Measurements from ENCODE around the gene BTK.

DNA sequence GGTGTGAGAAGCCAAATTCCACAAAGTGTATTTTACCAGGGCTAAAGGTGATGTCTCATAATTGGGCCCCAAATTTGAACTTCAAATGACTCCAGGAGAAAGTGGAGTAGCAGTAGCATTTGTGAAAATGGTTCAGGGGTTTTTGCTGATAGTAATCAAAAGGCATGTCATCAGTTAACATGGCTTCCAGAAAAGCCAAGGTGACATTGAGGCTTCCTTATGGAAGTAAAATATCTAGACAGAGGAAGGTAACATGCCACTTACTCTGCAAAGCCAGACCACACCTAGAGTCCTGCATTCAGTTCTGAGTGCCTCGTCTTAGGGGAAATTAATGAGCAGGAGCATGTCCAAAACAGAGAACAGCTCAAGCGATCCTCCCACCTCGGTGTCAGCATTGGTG lies 2.6 kb upstream of the BTK start:
- TF ChIP-seq, protein P1, sequence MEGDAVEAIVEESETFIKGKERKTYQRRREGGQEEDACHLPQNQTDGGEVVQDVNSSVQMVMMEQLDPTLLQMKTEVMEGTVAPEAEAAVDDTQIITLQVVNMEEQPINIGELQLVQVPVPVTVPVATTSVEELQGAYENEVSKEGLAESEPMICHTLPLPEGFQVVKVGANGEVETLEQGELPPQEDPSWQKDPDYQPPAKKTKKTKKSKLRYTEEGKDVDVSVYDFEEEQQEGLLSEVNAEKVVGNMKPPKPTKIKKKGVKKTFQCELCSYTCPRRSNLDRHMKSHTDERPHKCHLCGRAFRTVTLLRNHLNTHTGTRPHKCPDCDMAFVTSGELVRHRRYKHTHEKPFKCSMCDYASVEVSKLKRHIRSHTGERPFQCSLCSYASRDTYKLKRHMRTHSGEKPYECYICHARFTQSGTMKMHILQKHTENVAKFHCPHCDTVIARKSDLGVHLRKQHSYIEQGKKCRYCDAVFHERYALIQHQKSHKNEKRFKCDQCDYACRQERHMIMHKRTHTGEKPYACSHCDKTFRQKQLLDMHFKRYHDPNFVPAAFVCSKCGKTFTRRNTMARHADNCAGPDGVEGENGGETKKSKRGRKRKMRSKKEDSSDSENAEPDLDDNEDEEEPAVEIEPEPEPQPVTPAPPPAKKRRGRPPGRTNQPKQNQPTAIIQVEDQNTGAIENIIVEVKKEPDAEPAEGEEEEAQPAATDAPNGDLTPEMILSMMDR (conservative IDR thresholded peaks at IDR 0.05; ENCODE audit: low read depth, low read length) = no peak
- TF ChIP-seq EZH2 (IDR thresholded peaks at IDR 0.05; ENCODE audit: low read length, unreplicated experiment) (no peak), EZH2phosphoT487 (IDR thresholded peaks at IDR 0.05; ENCODE audit: borderline replicate concordance, low read length) (no peak)

Data from PC-3 (cell line).